Psoas muscle (tissue), 8 donors: ENCODE measurements around the gene GPR156. TPM values are rescaled to one million over a fixed set of nuclear protein-coding genes. Genes with fewer than 3 reads are reported as not detected.
"Not testable (repeated sequence)": the region's sequence is repeated elsewhere in the genome, so short reads cannot be mapped to it uniquely, and the experiment has no call there.

Experiments used
- ATAC-seq, 4 donors: fragments of 200-7000 bp; cut with Tn5 transposase; one replicate each; pipeline ENCODE4 v1.9.1; 2020; ENCODE audit warnings: moderate library complexity in 3 of 4, mild to moderate bottlenecking in 2 of 4
- DNase-seq, 2 donors: peaks; one replicate each; pipeline ENCODE4 v3.0.0-alpha.2; 2020
- H3K27ac ChIP-seq: fragments of 200-600 bp; one replicate; pipeline ENCODE4 v1.8.0; 2022
- H3K27me3 ChIP-seq, 3 donors: fragments of 200-600 bp in 1 of 3; one replicate each; pipeline versions ENCODE4 v1.6.1 to v1.8.0; 2013 to 2022; ENCODE audit warnings: low read length in 2 of 3, mild to moderate bottlenecking in 2 of 3, moderate library complexity in 1 of 3; ENCODE audit not compliant: insufficient read depth in 3 of 3
- H3K36me3 ChIP-seq, 2 donors: fragments of 200-600 bp in 1 of 2; one replicate each; pipeline versions ENCODE4 v1.6.1 to v1.8.0; 2013 to 2022; ENCODE audit warnings: low read depth in 1 of 2, mild to moderate bottlenecking in 1 of 2, moderate library complexity in 1 of 2; ENCODE audit not compliant: insufficient read depth in 1 of 2
- H3K4me1 ChIP-seq: fragments of 200-600 bp; one replicate; pipeline ENCODE4 v1.8.0; 2022
- H3K4me3 ChIP-seq: fragments of 200-600 bp; one replicate; pipeline ENCODE4 v1.8.0; 2022; ENCODE audit warnings: mild to moderate bottlenecking
- H3K9me3 ChIP-seq: fragments of 200-600 bp; one replicate; pipeline ENCODE4 v1.8.0; 2022
- CTCF ChIP-seq: fragments of 200-600 bp; IDR thresholded peaks from one replicate; pipeline ENCODE4 v1.8.0; 2022; ENCODE audit warnings: antibody characterized with exemption
- WGBS, 3 donors: extraction: QIAGEN DNeasy Blood & Tissue Kit; methylation state at CpG; one replicate each; pipeline versions ENCODE4 v1.1.6 to v1.1.7; 2013; 5-methylcytosine and 5-hydroxymethylcytosine counted together
- intact Hi-C, 2 donors: fragments of 100-400 bp; cut with DNase I; formaldehyde crosslinking; loops; one replicate each; pipeline versions ENCODE4 v1.11.0 to v1.14.2; 2022
- polyA plus RNA-seq, 3 donors: library from polyadenylated mRNA; stranded (reverse); fragments of 200-250 nt; gene quantifications; one replicate each; pipeline ENCODE4 v1.2.3, GENCODE V29; 2013
- total RNA-seq, 4 donors: library from RNA; stranded (reverse); fragmentation: NEBNext Ultra II Directional in 2 of 4; extraction: Animal tissue kit (Norgen Biotek cat#: 25700) in 2 of 4; gene quantifications; one replicate each; pipeline versions ENCODE4 v1.2.1 to v1.2.4, GENCODE V29; 2021 to 2023
- donor health status: healthy with polysubstance abuse.
- donor health status: DM: no; HTN: no; CAD: no; lungs with moderate emphysema.
- donor health status: Bipolar disorder and iron deficiency.
- donor health status: healthy.
- donor health status: DM: yes; HTN: yes; CAD: no.
- donor health status: DM: no; HTN: no; CAD: no.
- donor health status: DM: no; HTN: no; CAD: no.
- donor health status: DM: yes; HTN: yes; CAD: no.

Gene GPR156
- total and polyA plus RNA-seq, 7 donors = 0.01 to 0.43 (median 0.20) TPM; not detected in 3

GRCh38 chr3:120324190-120324589 lies 39.2 kb upstream of the GPR156 start:
- no peak overlapping the region for H3K4me3 ChIP-seq
- peaks cover 0 to 25% of the 10 kb centered on the region in 2 donors for H3K36me3 ChIP-seq
- H3K27ac ChIP-seq = no peak overlapping the region
- WGBS, 3 donors = 49 to 55% (median 52%) methylated on average over 1 of the region's 1 CpG
- intact Hi-C loops = no loop called here
- peaks cover 1% of the 10 kb centered on the region for H3K9me3 ChIP-seq
- H3K4me1 ChIP-seq = peaks cover 6% of the 10 kb centered on the region
- DNase-seq (no peak), ATAC-seq (peak in 2 of 4 donors; percentile 46 to 58)
- no peak for TF ChIP-seq CTCF
- no peaks in the 10 kb centered on the region for H3K27me3 ChIP-seq

- H3K9me3 ChIP-seq, H3K27me3 ChIP-seq, H3K4me3 ChIP-seq, H3K4me1 ChIP-seq, intact Hi-C loops, H3K27ac ChIP-seq, DNase-seq: not testable (repeated sequence)
- whole genome bisulfite sequencing, 3 donors = 72 to 76% (median 75%) methylated on average over 4 of the region's 4 CpGs
- peak; percentile 37 to 83 (median 68) for ATAC-seq
- H3K36me3 ChIP-seq = peaks cover 0 to 21% of the 10 kb centered on the region in 2 donors
These were observed 38.7 kb upstream of the GPR156 start for GRCh38 chr3:120323761-120324160.

GRCh38 chr3:120311863-120312794 lies 27.1 kb upstream of the GPR156 start:
- TF ChIP-seq CTCF = no peak
- no peaks in the 10 kb centered on the region for H3K27me3 ChIP-seq
- DNase-seq (no peak), ATAC-seq (no peak)
- H3K9me3 ChIP-seq = no peaks in the 10 kb centered on the region
- no peak overlapping the region for H3K4me3 ChIP-seq
- H3K36me3 ChIP-seq = no peaks in the 10 kb centered on the region
- intact Hi-C loops = no loop called here
- WGBS, 3 donors = 94% methylated on average over 24 of the region's 24 CpGs
- no peak overlapping the region for H3K27ac ChIP-seq
- no peaks in the 10 kb centered on the region for H3K4me1 ChIP-seq

GRCh38 chr3:120306519-120307455 lies 21.8 kb upstream of the GPR156 start:
- intact Hi-C loops = no loop called here
- H3K9me3 ChIP-seq = no peaks in the 10 kb centered on the region
- no peaks in the 10 kb centered on the region for H3K36me3 ChIP-seq
- 70 to 78% (median 71%) methylated on average over 62 to 72 of the region's 72 CpGs for WGBS, 3 donors
- no peak overlapping the region for H3K4me3 ChIP-seq
- no peaks in the 10 kb centered on the region for H3K27me3 ChIP-seq
- no peak overlapping the region for H3K27ac ChIP-seq
- no peak for DNase-seq
- TF ChIP-seq CTCF = no peak
- no peaks in the 10 kb centered on the region for H3K4me1 ChIP-seq
- no peak for ATAC-seq

- H3K36me3 ChIP-seq = no peaks in the 10 kb centered on the region
- no peaks in the 10 kb centered on the region for H3K9me3 ChIP-seq
- no peak overlapping the region for H3K4me3 ChIP-seq
- H3K4me1 ChIP-seq = no peaks in the 10 kb centered on the region
- H3K27ac ChIP-seq = no peak overlapping the region
- TF ChIP-seq CTCF = no peak
- ATAC-seq (no peak), DNase-seq (no peak)
- 92 to 97% (median 96%) methylated on average over 4 of the region's 4 CpGs for WGBS, 3 donors
- H3K27me3 ChIP-seq = no peaks in the 10 kb centered on the region
- intact Hi-C loops = no loop called here
These were observed 19.6 kb upstream of the GPR156 start for GRCh38 chr3:120304616-120305015.
